HG03571 (cell line): ENCODE measurements around the gene FAM219B.
A peak's percentile ranks its signal among the peaks of the same experiment; 100 is the strongest.
"Not testable (repeated sequence)": the region's sequence is repeated elsewhere in the genome, so short reads cannot be mapped to it uniquely, and the experiment has no call there.

Source experiments
- ATAC-seq: cut with Tn5 transposase; IDR thresholded peaks from one replicate; pipeline ENCODE4 v1.9.1; 2021; ENCODE audit not compliant: unreplicated experiment

Gene FAM219B

GRCh38 chr15:74904190-74904805 is 2.4 kb downstream of the FAM219B start:
- ATAC-seq = no peak

- ATAC-seq = no peak
Observed at GRCh38 chr15:74903676-74904075, 3.0 kb downstream of the FAM219B start.

GRCh38 chr15:74902295-74903075 is 4.2 kb downstream of the FAM219B start:
- no peak for ATAC-seq

- ATAC-seq = no peak
Observed at GRCh38 chr15:74901612-74902063, 5.0 kb downstream of the FAM219B start.

- no peak for ATAC-seq
Observed at GRCh38 chr15:74897300-74897701, 9.3 kb downstream of the FAM219B start.

- ATAC-seq = no peak
Observed at GRCh38 chr15:74896316-74896715, 10.3 kb downstream of the FAM219B start.

- ATAC-seq = no peak
Observed at GRCh38 chr15:74895830-74896229, 10.8 kb downstream of the FAM219B start.

GRCh38 chr15:74894383-74894782 is 12.3 kb downstream of the FAM219B start:
- not testable (repeated sequence) for ATAC-seq

- ATAC-seq = no peak
Observed at GRCh38 chr15:74893627-74894026, 13.0 kb downstream of the FAM219B start.

- ATAC-seq = no peak
Observed at GRCh38 chr15:74892931-74893330, 13.7 kb downstream of the FAM219B start.

- no peak for ATAC-seq
Observed at GRCh38 chr15:74892313-74892712, 14.3 kb downstream of the FAM219B start.

- ATAC-seq = no peak
Observed at GRCh38 chr15:74891469-74891868, 15.2 kb downstream of the FAM219B start.

GRCh38 chr15:74890665-74890960 is 16.0 kb downstream of the FAM219B start:
- no peak for ATAC-seq

GRCh38 chr15:74889883-74890664 is 16.6 kb downstream of the FAM219B start, which contains the start of gene MPI:
Gene MPI (plus strand): TSS chr15:74890042. CDS start chr15:74890074, 32 bp downstream.
- peak; percentile 90 for ATAC-seq

- ATAC-seq = no peak
Observed at GRCh38 chr15:74889390-74889882, 17.2 kb downstream of the FAM219B start.

- no peak for ATAC-seq
Observed at GRCh38 chr15:74888716-74889115, 17.9 kb downstream of the FAM219B start.

- ATAC-seq = not testable (repeated sequence)
Observed at GRCh38 chr15:74887537-74888193, 19.0 kb downstream of the FAM219B start.

- no peak for ATAC-seq
Observed at GRCh38 chr15:74885461-74885860, 21.2 kb downstream of the FAM219B start.

- no peak for ATAC-seq
Observed at GRCh38 chr15:74884428-74885223, 22.0 kb downstream of the FAM219B start.

GRCh38 chr15:74882528-74882927 is 24.1 kb downstream of the FAM219B start:
- ATAC-seq = no peak
